Subcutaneous adipose tissue (tissue), 4 donors: ENCODE measurements around the gene CD1C. TPM values are rescaled to one million over a fixed set of nuclear protein-coding genes. Genes with fewer than 3 reads are reported as not detected.

Source experiments
- total RNA-seq, 4 donors: library from RNA; depleted of rRNA; stranded (reverse); fragments of >200 nt; gene quantifications; one replicate each; pipeline ENCODE4 v1.1.0, GENCODE V29; 2016
- TF ChIP-seq, protein P1 (sequence below): fragments of 450-650 bp; IDR thresholded peaks from one replicate; pipeline ENCODE4 v1.5.1; 2016; ENCODE audit warnings: low read depth, mild to moderate bottlenecking, control low read depth, antibody characterized with exemption, moderate library complexity

CD1C gene
- total RNA-seq, 4 donors from 2014 or later = 0.49 to 7.6 (median 0.66) TPM; not detected in 1

DNA sequence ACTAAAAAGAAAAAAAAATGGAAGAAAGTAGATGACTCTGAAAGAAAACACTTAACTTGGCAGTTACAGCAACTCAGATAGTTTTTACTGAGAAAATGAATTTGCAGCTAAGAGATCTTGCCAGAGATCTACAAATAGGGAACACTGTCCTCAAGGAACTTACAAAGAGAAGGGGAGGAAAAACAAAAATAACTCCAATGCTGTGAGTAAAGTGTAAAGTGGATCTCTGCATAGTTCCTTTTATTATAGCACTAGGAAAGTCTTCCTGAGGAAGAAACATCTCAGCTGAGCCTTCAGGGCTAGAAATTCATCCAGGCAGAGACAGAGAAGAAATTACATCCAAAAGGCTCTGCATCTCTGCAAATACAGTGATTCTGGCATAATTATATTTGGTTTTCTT is 37.8 kb downstream of the CD1C start:
- TF ChIP-seq, protein P1, sequence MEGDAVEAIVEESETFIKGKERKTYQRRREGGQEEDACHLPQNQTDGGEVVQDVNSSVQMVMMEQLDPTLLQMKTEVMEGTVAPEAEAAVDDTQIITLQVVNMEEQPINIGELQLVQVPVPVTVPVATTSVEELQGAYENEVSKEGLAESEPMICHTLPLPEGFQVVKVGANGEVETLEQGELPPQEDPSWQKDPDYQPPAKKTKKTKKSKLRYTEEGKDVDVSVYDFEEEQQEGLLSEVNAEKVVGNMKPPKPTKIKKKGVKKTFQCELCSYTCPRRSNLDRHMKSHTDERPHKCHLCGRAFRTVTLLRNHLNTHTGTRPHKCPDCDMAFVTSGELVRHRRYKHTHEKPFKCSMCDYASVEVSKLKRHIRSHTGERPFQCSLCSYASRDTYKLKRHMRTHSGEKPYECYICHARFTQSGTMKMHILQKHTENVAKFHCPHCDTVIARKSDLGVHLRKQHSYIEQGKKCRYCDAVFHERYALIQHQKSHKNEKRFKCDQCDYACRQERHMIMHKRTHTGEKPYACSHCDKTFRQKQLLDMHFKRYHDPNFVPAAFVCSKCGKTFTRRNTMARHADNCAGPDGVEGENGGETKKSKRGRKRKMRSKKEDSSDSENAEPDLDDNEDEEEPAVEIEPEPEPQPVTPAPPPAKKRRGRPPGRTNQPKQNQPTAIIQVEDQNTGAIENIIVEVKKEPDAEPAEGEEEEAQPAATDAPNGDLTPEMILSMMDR = no peak

DNA sequence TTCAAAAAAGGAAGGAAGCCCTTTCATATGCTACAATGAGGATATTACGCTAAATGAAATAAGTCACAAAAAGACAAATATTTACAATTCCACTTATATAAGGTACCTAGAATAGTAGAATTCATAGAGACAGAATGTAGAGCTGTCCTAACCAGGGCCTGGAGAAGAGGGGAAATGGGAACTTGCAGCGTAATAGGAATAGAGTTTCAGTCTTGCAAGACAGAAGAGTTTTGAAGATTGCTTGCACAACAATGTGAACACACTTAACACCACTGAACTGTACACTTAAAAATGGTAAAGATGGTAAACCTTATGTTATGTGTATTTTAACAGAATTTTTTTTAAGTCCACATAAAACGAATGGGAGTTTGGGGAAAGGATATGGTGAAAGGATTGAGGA is 38.7 kb downstream of the CD1C start:
- TF ChIP-seq, protein P1 = no peak

DNA sequence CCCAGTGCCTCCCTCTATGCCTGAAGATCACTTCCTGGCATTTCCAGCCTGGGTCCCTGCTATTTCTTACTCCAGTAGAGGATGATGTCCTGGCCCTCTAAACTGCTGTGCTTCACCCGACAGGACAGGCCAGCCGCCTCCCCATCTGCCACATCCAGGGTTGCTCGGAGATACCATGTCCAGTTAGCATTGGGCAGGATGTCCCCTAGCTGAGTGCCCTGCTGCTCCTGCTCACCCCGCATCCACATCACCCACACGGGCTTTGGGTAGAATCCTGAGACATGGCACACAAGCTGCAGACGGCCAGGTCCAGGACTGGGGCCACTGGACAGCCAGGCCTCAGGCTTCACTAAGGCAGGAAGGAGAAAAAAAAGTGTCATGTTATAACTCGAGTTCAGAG is 39.6 kb downstream of the CD1C start:
- TF ChIP-seq, protein P1 = no peak

DNA sequence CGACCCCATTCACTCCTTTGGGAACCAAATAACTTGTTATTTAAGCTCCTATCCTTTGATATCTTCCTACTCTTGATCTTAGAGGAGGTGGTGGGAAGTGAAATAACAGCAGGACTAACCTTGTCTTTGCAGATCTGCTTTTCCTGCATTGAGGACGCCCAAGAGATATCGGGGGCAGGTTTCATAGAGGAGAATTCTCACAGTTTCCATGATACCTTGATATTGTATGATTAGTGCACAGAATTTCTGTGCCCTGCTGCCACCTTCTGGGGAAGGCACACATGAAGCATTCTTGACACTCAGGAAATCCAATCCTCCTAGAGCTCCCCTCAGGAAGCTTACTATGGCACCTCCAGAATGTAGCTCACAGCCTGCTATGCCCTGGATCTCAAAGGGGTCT is 40.0 kb downstream of the CD1C start:
- TF ChIP-seq, protein P1 = no peak

DNA sequence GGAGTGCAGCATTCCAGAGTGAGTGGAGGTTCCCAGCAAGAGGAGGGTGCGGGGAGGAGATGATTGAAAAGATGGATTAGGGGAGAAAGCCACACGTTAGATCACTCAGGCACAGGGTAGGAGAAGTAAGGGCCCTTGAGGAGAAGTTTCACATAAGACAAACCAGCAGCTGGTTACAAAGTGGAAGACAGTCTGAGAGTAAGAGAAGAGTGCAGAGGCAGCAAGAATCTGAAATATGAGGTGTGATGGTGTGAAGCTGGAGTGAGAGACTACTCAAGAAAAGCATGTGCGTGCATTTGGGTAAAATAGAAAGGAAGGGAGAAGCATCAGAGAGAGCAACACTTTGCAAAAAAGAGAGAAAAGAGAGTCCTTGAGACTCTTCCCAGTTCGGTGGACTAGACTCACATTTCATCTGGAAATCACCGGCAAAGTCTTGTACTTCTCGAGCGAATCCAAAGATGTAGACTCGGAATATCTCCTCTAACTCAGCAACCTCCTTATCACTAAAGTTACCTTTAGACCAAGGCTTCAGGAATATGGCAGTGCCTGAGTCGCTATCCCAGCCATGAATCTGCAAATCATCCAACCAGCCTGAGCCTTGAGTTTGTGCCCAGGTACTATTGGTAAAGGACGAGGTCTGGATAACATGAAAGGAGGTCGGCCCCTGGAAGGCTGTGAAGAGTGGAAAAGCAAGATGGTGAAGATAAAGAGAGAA is 40.8 kb downstream of the CD1C start:
- TF ChIP-seq, protein P1 = no peak

DNA sequence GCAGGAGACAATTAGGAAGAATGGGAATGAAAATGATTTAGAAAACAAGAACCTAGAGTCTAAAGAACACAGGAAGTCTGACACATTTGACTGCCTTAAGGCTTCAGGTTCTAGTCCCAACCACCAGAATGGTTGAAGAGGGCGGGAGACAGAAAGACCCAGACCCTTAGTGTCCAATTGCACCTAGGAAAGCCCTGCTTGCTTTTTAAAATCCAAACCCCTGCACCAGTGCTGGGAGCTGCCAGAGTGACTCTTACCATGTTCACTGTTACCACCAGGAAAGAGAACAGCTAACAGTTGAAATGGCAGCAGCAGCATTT is 41.3 kb downstream of the CD1C start:
- TF ChIP-seq, protein P1 = no peak

DNA sequence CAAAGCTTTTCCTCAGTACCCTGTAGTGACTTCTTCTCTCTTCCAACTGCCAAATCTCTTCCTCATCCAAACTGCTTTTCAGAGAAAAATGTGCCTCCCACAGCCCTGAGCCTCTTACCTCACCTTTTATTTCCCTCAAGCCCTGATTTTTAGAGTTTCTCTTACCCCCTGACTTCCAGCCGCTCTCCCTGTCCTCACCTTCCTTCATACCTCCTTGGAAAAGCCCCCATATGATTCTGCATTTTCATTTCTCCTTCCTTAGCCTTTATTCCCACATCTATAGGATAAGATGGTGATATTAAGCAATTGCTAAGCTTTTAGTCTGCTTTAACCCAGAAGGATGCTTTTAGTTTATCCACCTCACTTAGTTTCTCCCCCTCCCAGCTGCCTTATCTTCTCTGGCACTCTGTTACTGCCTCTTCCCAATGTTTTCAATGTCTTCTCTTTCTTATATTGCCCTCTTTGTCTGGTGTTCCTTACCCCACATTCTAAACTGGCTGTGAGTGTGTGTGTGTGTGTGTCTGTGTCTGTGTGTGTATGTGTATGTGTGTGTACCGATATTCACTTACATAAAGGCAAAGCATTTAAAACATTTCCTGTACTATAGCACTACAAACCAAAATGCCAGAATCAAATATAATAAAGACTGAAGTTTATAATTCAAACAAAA is 41.9 kb downstream of the CD1C start, which contains the start of gene CD1B:
Gene CD1B, minus strand, starts transcription at position 51 of the 670 bp plus-strand sequence. CDS start 108 bp downstream, outside the sequence.
- TF ChIP-seq, protein P1 = no peak
